ENCODE measurements around the gene STX10.

The STX10 gene

GRCh38 chr19:13122275-13122878, 27.8 kb downstream of the STX10 start:
- DNase-seq (ENCODE audit: low spot score in 2 of 2) (no peak), ATAC-seq (ENCODE audit: low read depth) (no peak)
- Mint-ChIP-seq H3K9me3 (no peaks in the 10 kb centered on the region), H3K4me3 (peak overlapping the region; percentile 15), H3K27me3 (no peaks in the 10 kb centered on the region), H3K4me1 (peaks cover 26% of the 10 kb centered on the region), H3K27ac (peak overlapping the region; percentile 19), H3K36me3 (no peaks in the 10 kb centered on the region)

DNA sequence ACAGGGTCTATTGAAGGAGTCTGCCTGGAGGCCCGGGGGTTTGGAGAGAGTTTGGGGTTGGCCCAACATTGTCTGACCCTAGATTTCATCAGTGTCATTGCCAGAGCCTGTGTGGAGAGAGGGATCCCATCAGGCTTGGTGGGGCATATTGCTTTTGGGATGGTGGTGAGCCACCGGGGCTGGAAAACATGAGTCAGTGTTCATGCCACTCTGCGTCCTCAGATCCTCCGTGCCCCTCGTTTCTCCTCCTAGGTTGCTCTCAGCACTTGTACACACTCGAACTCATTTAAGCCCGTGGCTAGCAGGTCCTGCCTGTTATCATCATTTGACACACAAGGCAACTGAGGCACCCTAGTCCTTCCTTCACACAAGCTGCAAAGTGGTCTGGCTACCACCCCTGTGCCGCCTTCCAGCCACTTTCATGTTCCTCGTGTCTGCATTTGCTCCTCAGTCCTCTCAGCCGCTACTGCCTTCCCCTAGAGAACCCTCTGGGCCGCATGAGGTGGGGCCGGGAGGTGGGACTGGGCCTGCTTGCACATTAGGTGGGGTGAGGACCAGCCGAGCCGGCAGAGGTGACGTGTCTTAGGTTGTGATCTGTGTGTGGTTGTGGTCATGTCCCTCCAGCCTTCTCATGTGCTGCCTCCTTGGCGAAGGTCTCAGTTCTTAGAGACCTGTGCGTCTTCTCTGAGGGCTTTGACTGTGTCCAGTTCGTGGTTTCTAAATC, 28.5 kb downstream of the STX10 start:
- no peaks in the 10 kb centered on the region for H3K9me3 Mint-ChIP-seq
- peak overlapping the region; percentile 19 for H3K27ac Mint-ChIP-seq
- no peaks in the 10 kb centered on the region for H3K27me3 Mint-ChIP-seq
- ATAC-seq (ENCODE audit: low read depth) (no peak), DNase-seq (ENCODE audit: low spot score in 2 of 2) (no peak)
- peaks cover 27% of the 10 kb centered on the region for H3K4me1 Mint-ChIP-seq
- no peaks in the 10 kb centered on the region for H3K36me3 Mint-ChIP-seq
- H3K4me3 Mint-ChIP-seq, result peak overlapping the region; percentile 15

DNA sequence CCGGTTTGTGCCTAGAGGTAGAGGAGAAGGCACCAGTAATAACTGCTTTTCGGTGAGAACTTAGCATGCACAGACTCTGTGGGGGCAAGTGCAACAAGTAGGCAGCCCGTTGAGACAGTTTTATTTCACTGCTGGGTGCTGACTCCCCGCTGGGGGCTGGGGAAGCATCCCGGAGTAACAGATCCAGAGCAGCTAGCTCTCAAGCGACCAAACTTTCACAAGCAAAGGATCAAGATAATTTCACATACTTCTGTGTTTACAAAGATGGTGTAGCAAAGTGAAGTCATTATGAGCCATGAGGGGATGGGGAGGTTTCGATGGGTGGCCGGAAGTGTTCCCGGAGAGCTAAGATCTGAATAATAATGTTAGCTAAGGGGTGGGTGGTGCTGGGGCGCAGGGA, 29.4 kb downstream of the STX10 start:
- Mint-ChIP-seq H3K27me3 (no peaks in the 10 kb centered on the region), H3K27ac (no peak overlapping the region), H3K4me3 (no peak overlapping the region), H3K4me1 (peaks cover 30% of the 10 kb centered on the region), H3K9me3 (no peaks in the 10 kb centered on the region), H3K36me3 (no peaks in the 10 kb centered on the region)
- ATAC-seq (ENCODE audit: low read depth) (no peak), DNase-seq (ENCODE audit: low spot score in 2 of 2) (no peak)

DNA sequence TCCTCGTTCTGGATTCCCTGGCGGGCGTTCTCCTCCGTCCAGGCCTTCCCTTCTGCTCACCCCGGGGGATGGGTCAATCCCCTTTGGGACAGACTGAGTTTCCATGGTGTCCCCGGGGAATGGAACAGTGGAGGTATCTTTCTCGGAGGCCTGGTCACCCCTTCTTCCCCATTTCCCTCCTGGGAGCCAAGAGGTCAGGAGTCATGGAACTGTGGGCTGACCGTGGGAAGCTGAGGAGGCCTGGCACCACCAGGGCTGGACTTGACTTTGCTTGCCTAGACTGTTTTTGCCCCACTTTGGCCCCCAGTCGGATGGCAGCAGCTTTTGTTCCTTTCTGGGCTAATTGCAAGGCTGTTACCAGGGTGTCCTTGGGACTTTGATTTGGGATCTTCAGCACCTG, 30.1 kb downstream of the STX10 start:
- Mint-ChIP-seq H3K9me3 (no peaks in the 10 kb centered on the region), H3K4me3 (peak overlapping the region; percentile 35), H3K4me1 (peaks cover 33% of the 10 kb centered on the region), H3K27me3 (no peaks in the 10 kb centered on the region), H3K36me3 (peaks cover 2% of the 10 kb centered on the region), H3K27ac (no peak overlapping the region)
- DNase-seq (ENCODE audit: low spot score in 2 of 2) (no peak), ATAC-seq (ENCODE audit: low read depth) (no peak)

- Mint-ChIP-seq H3K9me3 (no peaks in the 10 kb centered on the region), H3K36me3 (peaks cover 2% of the 10 kb centered on the region), H3K27ac (peak overlapping the region; percentile 55), H3K4me1 (peaks cover 33% of the 10 kb centered on the region), H3K27me3 (no peaks in the 10 kb centered on the region), H3K4me3 (peak overlapping the region; percentile 85)
- ATAC-seq (ENCODE audit: low read depth) (no peak), DNase-seq (ENCODE audit: low spot score in 2 of 2) (no peak)
Observed at GRCh38 chr19:13119627-13120026, 30.5 kb downstream of the STX10 start.

- no peaks in the 10 kb centered on the region for H3K27me3 Mint-ChIP-seq
- peaks cover 33% of the 10 kb centered on the region for H3K4me1 Mint-ChIP-seq
- H3K27ac Mint-ChIP-seq, result peak overlapping the region; percentile 55
- ATAC-seq (ENCODE audit: low read depth) (no peak), DNase-seq (ENCODE audit: low spot score in 2 of 2) (peak in 1 of 2 donors; percentile 24)
- no peaks in the 10 kb centered on the region for H3K9me3 Mint-ChIP-seq
- peaks cover 2% of the 10 kb centered on the region for H3K36me3 Mint-ChIP-seq
- H3K4me3 Mint-ChIP-seq, result peak overlapping the region; percentile 85
Observed at GRCh38 chr19:13118424-13119193, 31.6 kb downstream of the STX10 start.

DNA sequence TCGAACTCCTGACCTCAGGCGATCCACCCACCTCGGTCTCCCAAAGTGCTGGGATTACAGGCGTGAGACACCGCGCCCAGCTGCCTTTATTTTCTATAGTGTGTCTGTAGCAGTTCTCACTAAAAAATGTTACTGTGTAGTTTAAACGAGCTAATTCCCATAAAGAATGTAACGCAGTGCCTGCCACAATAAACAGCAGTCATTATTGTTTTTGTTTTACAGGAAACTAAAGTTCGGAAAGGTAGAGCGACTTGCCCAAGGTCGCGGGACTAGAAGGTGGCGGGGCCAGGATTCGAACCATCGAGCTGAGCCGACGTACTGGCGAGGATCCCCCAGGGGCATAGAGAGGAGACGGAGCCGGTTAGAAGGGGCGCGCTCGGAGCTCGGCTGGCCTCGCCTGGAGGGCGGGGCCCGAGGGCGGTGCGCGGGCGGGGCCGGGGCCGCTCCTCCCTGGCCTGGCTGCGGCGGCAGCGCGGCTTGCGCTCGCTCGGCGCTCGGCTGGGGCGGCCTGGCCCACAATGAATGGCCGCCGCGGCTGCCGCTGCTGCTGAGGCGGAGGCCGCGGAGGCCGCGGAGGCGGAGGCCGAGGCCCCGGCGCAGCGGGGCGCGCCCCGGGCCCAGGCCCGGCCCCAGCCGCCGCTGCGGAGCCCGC, 32.3 kb downstream of the STX10 start, which contains the start of gene NACC1:
Gene NACC1 (plus strand): TSS at position 493 of the 652 bp plus-strand sequence. CDS start 16,944 bp downstream, outside the sequence.
- Mint-ChIP-seq H3K9me3 (no peaks in the 10 kb centered on the region), H3K4me1 (peaks cover 30% of the 10 kb centered on the region), H3K27ac (peak within 1 kb of the TSS; percentile 87), H3K27me3 (no peaks in the 10 kb centered on the region), H3K36me3 (peaks cover 2% of the 10 kb centered on the region), H3K4me3 (peak within 1 kb of the TSS; percentile 92)
- ATAC-seq (ENCODE audit: low read depth) (peak; percentile 79), DNase-seq (ENCODE audit: low spot score in 2 of 2) (peak; percentile 89 to 90)

GRCh38 chr19:13117176-13117771, 32.9 kb downstream of the STX10 start:
- H3K9me3 Mint-ChIP-seq, result no peaks in the 10 kb centered on the region
- peak overlapping the region; percentile 87 for H3K27ac Mint-ChIP-seq
- peak in 1 of 2 donors; percentile 16 for DNase-seq (ENCODE audit: low spot score in 2 of 2)
- H3K27me3 Mint-ChIP-seq, result no peaks in the 10 kb centered on the region
- peaks cover 28% of the 10 kb centered on the region for H3K4me1 Mint-ChIP-seq
- H3K36me3 Mint-ChIP-seq, result peaks cover 2% of the 10 kb centered on the region
- peak; percentile 8 for ATAC-seq (ENCODE audit: low read depth)
- H3K4me3 Mint-ChIP-seq, result peak overlapping the region; percentile 92

DNA sequence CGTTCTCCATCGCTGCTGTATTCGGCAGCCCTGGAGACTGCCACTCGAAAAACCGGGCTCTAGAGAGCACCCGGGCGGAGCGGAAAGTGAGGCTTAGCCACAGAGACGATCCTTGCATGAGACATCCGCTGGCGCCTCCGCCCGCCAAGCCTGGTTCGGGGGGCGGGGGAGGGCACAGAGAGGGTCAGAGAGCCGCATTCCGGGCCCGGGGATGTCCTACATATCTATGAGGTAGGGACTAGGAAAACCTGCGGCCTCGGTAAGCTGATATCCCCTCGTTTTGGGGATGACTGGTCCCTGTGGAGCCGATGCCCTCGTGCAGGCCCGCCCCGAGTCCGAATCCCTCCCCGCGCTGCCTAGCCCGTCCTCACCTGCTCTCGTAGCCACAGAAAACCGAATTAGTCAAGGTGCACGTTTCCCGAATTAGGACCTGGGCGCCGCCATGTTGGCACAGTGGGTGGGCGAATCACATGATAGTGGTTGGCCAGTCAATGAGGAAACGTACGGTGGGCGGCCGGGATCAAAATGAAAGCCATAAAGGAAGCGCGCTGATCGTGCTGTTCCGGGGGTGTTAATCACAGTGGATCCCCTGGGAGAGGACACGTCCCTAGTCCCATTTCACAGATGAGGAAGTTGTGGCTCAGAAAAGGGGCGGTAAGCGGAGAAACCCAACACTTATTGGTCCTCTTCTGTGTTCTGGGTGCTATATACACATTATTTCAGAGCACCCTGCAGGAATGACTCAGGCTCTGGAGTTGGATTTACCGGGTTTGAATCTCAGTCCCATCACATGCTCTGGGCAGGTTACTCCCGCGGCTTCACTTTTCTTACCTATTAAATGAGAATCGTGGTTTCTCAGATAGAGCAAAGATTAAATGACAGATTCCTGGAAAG, 33.6 kb downstream of the STX10 start, which contains the start of gene TRMT1:
Gene TRMT1 (minus strand): TSS at position 459 of the 894 bp plus-strand sequence. CDS start 341 bp downstream, at position 118.
- Mint-ChIP-seq H3K4me3 (peak within 1 kb of the TSS; percentile 92), H3K4me1 (peaks cover 22% of the 10 kb centered on the region), H3K9me3 (no peaks in the 10 kb centered on the region), H3K27me3 (no peaks in the 10 kb centered on the region), H3K27ac (peak within 1 kb of the TSS; percentile 87), H3K36me3 (peaks cover 2% of the 10 kb centered on the region)
- ATAC-seq (ENCODE audit: low read depth) (peak; percentile 68), DNase-seq (ENCODE audit: low spot score in 2 of 2) (peak; percentile 79 to 85)

GRCh38 chr19:13115936-13116281, 34.3 kb downstream of the STX10 start:
- no peaks in the 10 kb centered on the region for H3K9me3 Mint-ChIP-seq
- no peaks in the 10 kb centered on the region for H3K27me3 Mint-ChIP-seq
- H3K4me3 Mint-ChIP-seq, result peak overlapping the region; percentile 92
- peaks cover 2% of the 10 kb centered on the region for H3K36me3 Mint-ChIP-seq
- H3K27ac Mint-ChIP-seq, result peak overlapping the region; percentile 87
- ATAC-seq (ENCODE audit: low read depth) (no peak), DNase-seq (ENCODE audit: low spot score in 2 of 2) (no peak)
- peaks cover 22% of the 10 kb centered on the region for H3K4me1 Mint-ChIP-seq

DNA sequence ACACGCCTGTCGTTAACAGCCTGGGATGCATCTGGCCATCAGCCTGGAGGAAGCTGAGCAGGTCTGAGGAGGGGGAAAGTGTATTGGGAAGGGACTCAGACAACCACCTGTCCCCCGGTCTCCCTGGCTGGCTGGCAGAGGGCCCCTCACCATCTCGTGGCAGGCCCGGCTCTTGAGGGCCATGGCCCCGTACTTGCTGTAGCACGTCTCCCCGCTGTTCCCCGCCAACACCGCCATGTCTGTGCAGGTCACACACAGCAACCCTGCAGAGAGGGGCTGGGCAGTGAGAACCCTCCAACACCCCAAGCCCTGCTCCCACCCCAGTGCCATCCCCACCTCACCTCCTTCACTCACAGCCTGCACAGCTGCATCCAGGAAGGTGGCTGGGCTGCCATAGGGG, 37.6 kb downstream of the STX10 start:
- Mint-ChIP-seq H3K27ac (no peak overlapping the region), H3K4me3 (no peak overlapping the region), H3K9me3 (no peaks in the 10 kb centered on the region), H3K36me3 (peaks cover 6% of the 10 kb centered on the region), H3K27me3 (no peaks in the 10 kb centered on the region), H3K4me1 (peaks cover 9% of the 10 kb centered on the region)
- no peak for ATAC-seq (ENCODE audit: low read depth)
- DNase-seq (ENCODE audit: low spot score in 2 of 2), result no peak

DNA sequence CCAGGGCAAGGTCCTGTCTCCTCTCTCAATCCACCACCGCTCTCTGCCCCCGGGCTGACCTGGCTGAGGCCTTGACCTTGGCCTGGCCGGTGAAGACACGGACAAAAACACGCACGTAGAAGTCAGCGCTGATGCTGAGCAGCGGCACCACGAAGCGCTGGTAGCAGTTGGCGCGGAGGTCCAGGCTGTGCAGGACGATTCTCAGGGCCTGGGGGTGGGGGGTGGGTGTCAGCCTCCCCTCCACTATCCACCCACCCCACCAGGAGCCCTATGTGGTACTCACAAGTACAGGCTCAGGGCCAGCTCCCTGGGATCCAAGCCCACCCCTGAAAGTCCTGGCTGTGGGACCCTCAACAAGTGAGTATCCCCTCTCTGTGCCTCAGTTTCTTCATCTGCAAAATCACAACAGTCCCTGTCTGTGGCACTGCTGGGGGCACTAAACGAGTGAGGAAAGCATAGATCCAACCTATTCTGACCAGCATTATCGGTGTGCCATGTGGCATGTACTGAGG, 40.0 kb downstream of the STX10 start:
- Mint-ChIP-seq H3K4me3 (no peak overlapping the region), H3K36me3 (peaks cover 5% of the 10 kb centered on the region), H3K27ac (no peak overlapping the region), H3K27me3 (no peaks in the 10 kb centered on the region), H3K9me3 (no peaks in the 10 kb centered on the region), H3K4me1 (peaks cover 13% of the 10 kb centered on the region)
- ATAC-seq (ENCODE audit: low read depth) (no peak), DNase-seq (ENCODE audit: low spot score in 2 of 2) (no peak)

Data from memory B cell (primary cell).